Renal cortex interstitium (tissue), 11 donors: ENCODE results near the gene FOXL2. TPM values are rescaled to one million over a fixed set of nuclear protein-coding genes. Genes with fewer than 3 reads are reported as not detected.

Source experiments
- DNase-seq, 11 donors: peaks; one replicate each; pipeline ENCODE4 v3.0.0-alpha.2; 2013; ENCODE audit warnings: low read depth in 9 of 11, low spot score in 4 of 11; ENCODE audit errors: extremely low read depth in 1 of 11
- polyA plus RNA-seq, 3 donors: library from polyadenylated mRNA; unstranded; fragments of 120-200 nt; gene quantifications; one replicate each; pipeline ENCODE4 v1.2.1, GENCODE V29; 2013; ENCODE audit not compliant: insufficient read length in 3 of 3

The FOXL2 gene
- polyA plus RNA-seq, 3 donors: not detected

DNA sequence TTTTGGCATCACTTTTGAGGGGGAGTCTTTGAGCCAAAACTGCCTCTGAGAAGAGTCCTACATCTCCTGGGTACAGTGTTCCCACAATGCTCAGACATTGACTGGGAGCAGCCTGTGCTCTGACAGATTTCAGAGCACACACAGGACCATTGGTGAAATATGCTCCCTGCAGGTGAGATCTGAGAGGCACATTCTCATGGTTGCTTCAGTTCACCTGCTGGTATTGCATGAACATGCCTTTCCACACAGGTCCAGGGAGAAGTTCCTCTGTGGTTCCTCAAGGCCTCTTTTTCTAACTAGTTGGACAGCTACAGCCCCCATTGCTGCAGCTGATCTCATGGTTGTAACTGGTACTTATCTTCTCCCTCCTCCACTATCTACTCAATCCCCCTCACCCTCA is 37.0 kb downstream of the FOXL2 start:
- DNase-seq: no peak

DNA sequence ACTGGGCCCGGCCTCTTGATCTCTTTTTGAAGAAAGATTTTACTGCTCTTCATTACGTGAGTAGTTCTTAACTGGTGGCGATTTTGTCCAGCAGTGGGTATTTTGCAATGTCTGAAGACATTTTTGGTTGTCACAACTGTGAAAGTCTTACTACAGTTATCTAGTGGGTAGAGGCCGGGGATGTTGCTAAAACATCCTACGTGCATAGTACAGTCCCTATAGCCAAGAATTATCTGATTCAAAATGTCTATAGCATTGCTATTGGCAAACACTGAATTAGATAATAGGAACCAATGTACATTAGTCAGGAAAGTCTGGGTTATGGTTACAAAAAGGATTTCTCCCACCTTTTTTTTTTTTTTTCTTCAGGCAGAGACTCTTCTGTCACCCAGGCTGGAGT is 38.1 kb downstream of the FOXL2 start:
- no peak for DNase-seq

DNA sequence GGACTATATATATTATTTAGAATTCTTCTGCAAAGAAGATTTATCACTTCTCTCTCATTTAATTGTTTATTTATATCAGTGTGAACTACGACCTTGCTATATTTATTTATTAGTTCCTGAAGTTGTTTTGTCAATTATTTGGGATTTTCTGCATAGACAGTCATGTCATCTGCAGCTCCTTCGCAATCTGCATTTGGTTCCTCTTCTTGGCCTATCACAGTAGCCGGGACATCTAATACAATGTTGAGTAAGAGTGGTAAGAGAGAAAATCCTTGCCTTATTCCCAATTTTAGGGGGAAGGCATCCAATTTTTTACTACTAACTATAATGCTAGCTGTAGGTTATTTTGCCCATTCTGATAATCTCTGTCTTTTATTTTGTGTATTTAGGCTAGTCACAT is 39.4 kb downstream of the FOXL2 start:
- no peak for DNase-seq

DNA sequence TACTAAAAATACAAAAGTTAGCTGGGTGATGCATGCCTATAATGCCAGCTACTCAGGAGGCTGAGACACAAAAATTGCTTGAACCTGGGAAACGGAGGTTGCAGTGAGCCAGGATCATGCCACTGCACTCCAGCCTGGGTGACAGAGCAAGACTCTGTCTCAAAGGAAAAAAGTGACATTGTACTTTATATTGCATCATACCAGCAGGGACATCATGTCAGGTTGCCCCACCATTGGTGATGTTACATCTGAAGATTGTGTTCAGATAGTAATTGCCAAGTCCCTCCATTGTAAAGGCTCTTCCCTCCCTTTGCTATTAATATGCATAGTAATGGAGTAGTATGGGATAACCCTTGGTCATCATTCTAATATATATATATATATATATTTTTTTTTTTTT is 44.8 kb downstream of the FOXL2 start:
- no peak for DNase-seq

DNA sequence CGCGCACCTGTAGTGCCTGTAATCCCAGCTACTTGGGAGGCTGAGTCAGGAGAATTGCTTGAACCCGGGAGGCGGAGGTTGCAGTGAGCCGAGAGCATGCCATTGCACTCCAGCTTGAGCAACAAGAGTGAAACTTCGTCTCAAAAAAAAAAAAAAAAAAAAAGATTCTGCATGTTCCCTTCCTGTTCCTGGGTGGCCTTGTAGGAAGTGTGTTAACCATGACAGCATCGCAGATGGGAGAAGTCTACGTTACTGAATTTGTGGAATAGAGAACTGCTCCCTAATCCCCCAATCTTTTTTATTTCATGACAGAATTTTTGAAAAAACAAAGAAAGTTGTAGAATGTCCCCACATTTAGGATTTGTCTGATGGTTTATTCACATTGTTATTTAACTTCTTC is 45.4 kb downstream of the FOXL2 start:
- no peak for DNase-seq

DNA sequence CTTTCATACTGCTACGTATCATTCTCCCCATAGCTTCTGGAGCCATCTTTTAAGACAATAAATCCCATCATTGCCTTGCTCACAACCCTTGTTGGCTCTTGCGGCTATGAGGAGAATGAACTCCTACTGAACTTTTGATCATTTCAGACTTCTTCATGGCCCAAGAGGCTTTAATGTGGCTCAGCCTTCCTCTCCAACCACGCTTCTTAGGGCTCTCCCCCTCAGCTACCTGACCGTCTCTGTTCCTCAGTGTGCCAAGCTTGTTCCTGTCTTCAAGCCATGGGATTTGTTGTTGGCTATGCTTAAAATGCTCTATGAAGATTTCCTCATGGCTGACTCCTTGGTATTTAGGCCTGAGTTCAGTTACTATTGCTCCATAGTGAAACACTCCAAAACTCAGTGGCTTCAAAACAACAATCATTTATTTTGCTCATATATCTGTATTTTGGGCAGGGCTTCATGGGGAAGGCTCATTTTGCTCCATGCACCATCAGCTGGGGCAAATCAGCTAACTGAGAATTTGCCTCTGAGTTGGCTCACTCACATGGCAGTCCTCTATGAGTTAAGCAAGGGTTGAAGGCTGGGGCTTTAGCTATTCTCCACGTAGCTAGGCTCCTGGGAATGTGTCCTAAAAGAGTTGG is 47.5 kb downstream of the FOXL2 start:
- no peak for DNase-seq

DNA sequence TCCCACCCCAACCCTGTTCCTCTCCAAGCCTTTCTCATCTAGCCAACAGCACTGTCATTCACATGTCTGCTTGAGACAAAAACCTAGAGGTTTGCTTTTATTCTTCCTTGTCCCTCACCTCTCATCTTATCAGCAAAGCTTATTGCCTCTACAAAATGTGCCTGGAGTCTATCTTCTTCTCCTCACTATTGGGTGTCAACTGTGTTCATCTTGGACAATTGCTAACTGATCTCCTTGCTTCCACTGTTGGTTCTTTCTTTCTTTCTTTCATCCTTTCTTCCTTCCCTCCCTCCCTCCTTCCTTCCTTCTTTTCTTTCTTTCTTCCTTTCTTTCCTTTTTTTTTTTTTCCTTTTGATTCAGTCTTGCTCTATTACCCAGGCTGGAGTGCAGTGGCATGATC is 48.2 kb downstream of the FOXL2 start:
- DNase-seq: no peak

DNA sequence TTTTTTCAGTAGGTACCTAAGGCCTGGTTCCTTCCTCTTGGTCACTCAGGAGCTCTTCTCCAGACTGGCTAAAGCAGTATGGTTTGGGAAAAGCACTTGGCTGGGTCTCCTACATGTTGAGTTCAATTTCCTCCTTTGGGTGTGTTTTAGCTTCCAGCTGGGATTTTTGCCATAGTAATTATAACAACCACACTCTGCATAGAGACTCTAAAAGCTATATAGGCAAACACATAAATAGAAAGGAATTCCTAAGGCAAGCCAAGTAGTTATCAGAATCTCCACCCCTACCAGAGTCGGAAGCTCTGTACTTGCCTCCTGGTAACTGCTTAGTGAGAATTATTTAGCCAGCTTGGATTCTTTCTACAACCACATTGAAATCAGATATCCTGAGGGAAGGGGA is 48.6 kb downstream of the FOXL2 start:
- no peak for DNase-seq

Other genes with a start within 250 kb of the FOXL2 start
- gene PIK3CB, start 112.2 kb downstream of the FOXL2 start, polyA plus RNA-seq: 10 to 100 TPM; 26.8 to 32.2 (median 28.2) TPM
- under 1 TPM; 0.06 TPM for gene FOXL2NB, start 80 bp upstream of the FOXL2 start, polyA plus RNA-seq
- not detected for gene PRR23A, start 59.1 kb upstream of the FOXL2 start, polyA plus RNA-seq
- not detected for gene PRR23B, start 73.8 kb upstream of the FOXL2 start, polyA plus RNA-seq
- under 1 TPM in 1 of 3 donors, not detected in 2; 0.11 TPM for gene PRR23C, start 97.8 kb upstream of the FOXL2 start, polyA plus RNA-seq